ENCODE measurements around the gene PLD1. TPM values are rescaled to one million over a fixed set of nuclear protein-coding genes. Genes with fewer than 3 reads are reported as not detected.

PLD1 gene
- total RNA-seq, 4 donors from 2014 or later = 52.1 to 88.3 (median 77.4) TPM

GRCh38 chr3:171736556-171736955 is 73.7 kb downstream of the PLD1 start:
- DNase-seq = no peak
- TF ChIP-seq POLR2A (IDR thresholded peaks at IDR 0.05) (no peak), CTCF (IDR thresholded peaks at IDR 0.05) (no peak), POLR2AphosphoS5 (IDR thresholded peaks at IDR 0.05) (no peak), EP300 (IDR thresholded peaks at IDR 0.05; ENCODE audit: low read depth) (no peak)
- Histone ChIP-seq H3K9me3 (no peaks in the 10 kb centered on the region), H3K36me3 (peaks cover 0 to 8% (median 0%) of the 10 kb centered on the region in 4 donors), H3K27me3 (no peaks in the 10 kb centered on the region), H3K4me1 (peaks cover 0 to 16% (median 1%) of the 10 kb centered on the region in 4 donors), H3K4me3 (no peak overlapping the region), H3K27ac (no peak overlapping the region)
- WGBS, 2 donors (ENCODE audit: low coverage in 1 of 2) = 70 to 80% methylated on average over 1 to 2 of the region's 2 CpGs
- in situ Hi-C loops (cut with MboI; ENCODE audit: low pct_ligation_motif_present in 1 of 4, low pct_unique_long_range_greater_than_20kb in 1 of 4, low sequenced_read_pairs in 3 of 4) = no loop called here
- intact Hi-C loops (cut with DNase I; ENCODE audit: low total_unique reads) = no loop called here

- H3K4me3 ChIP-seq = no peak overlapping the region
- DNase-seq = no peak
- TF ChIP-seq EP300 (IDR thresholded peaks at IDR 0.05; ENCODE audit: low read depth) (no peak), POLR2AphosphoS5 (IDR thresholded peaks at IDR 0.05) (no peak), POLR2A (IDR thresholded peaks at IDR 0.05) (no peak), CTCF (IDR thresholded peaks at IDR 0.05) (no peak)
- no peak overlapping the region for H3K27ac ChIP-seq
- H3K4me1 ChIP-seq = no peaks in the 10 kb centered on the region
- intact Hi-C loops (cut with DNase I; ENCODE audit: low total_unique reads) (no loop called here), in situ Hi-C loops (cut with MboI; ENCODE audit: low pct_ligation_motif_present in 1 of 4, low pct_unique_long_range_greater_than_20kb in 1 of 4, low sequenced_read_pairs in 3 of 4) (no loop called here)
- no peaks in the 10 kb centered on the region for H3K27me3 ChIP-seq
- peaks cover 0 to 9% (median 4%) of the 10 kb centered on the region in 4 donors for H3K36me3 ChIP-seq
- no peaks in the 10 kb centered on the region for H3K9me3 ChIP-seq
Observed at GRCh38 chr3:171733561-171733960, 76.7 kb downstream of the PLD1 start.

GRCh38 chr3:171732756-171733155 is 77.5 kb downstream of the PLD1 start:
- no peak overlapping the region for H3K27ac ChIP-seq
- intact Hi-C loops (cut with DNase I; ENCODE audit: low total_unique reads) = no loop called here
- no peaks in the 10 kb centered on the region for H3K9me3 ChIP-seq
- H3K4me3 ChIP-seq = no peak overlapping the region
- TF ChIP-seq CTCF (IDR thresholded peaks at IDR 0.05) (no peak), POLR2A (IDR thresholded peaks at IDR 0.05) (no peak), POLR2AphosphoS5 (IDR thresholded peaks at IDR 0.05) (no peak), EP300 (IDR thresholded peaks at IDR 0.05; ENCODE audit: low read depth) (no peak)
- in situ Hi-C loops (cut with MboI; ENCODE audit: low pct_ligation_motif_present in 1 of 4, low pct_unique_long_range_greater_than_20kb in 1 of 4, low sequenced_read_pairs in 3 of 4) = no loop called here
- H3K4me1 ChIP-seq = no peaks in the 10 kb centered on the region
- DNase-seq = no peak
- WGBS, 2 donors (ENCODE audit: low coverage in 1 of 2) = 93 to 98% methylated on average over 3 of the region's 3 CpGs
- H3K27me3 ChIP-seq = no peaks in the 10 kb centered on the region
- H3K36me3 ChIP-seq = peaks cover 0 to 13% (median 4%) of the 10 kb centered on the region in 4 donors

GRCh38 chr3:171731691-171732090 is 78.6 kb downstream of the PLD1 start:
- Histone ChIP-seq H3K36me3 (peaks cover 0 to 13% (median 4%) of the 10 kb centered on the region in 4 donors), H3K27ac (no peak overlapping the region), H3K4me3 (no peak overlapping the region), H3K27me3 (no peaks in the 10 kb centered on the region), H3K4me1 (no peaks in the 10 kb centered on the region), H3K9me3 (no peaks in the 10 kb centered on the region)
- TF ChIP-seq EP300 (IDR thresholded peaks at IDR 0.05; ENCODE audit: low read depth) = no peak
- no peak for TF ChIP-seq POLR2AphosphoS5 (IDR thresholded peaks at IDR 0.05)
- TF ChIP-seq CTCF (IDR thresholded peaks at IDR 0.05) = no peak
- no peak for TF ChIP-seq POLR2A (IDR thresholded peaks at IDR 0.05)
- WGBS, 2 donors (ENCODE audit: low coverage in 1 of 2) = 85% methylated on average over 4 of the region's 4 CpGs; no CpG with 5 or more reads in 1 of the 2 donors
- intact Hi-C loops (cut with DNase I; ENCODE audit: low total_unique reads) = no loop called here
- in situ Hi-C loops (cut with MboI; ENCODE audit: low pct_ligation_motif_present in 1 of 4, low pct_unique_long_range_greater_than_20kb in 1 of 4, low sequenced_read_pairs in 3 of 4) = no loop called here
- no peak for DNase-seq

All from transverse colon (tissue), 4 donors.